D341Med (cell line): ENCODE data around the gene RNASEL.

Experiments
- DNase-seq: peaks from one replicate; pipeline ENCODE4 v3.0.0; 2012; ENCODE audit warnings: low spot score

The RNASEL gene

DNA sequence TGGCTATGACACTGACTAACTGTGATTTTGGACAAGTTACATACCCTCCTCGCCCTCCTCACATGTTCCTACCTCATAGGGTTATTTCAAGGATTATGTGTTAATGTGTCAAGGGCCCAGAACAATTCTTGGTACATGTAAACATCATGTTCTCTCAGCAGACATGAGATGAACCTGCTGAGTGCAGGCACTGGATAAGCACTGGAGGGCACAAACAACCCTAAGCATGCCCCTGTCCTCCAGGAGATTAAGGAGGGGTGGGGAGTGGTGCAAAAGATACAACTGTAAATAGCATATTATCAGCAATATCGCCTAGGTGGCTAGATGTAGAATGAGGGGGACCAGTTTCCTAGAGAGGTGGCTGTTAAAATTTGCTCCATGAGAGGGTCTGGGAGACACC is 32.9 kb upstream of the RNASEL start:
- DNase-seq, result no peak

DNA sequence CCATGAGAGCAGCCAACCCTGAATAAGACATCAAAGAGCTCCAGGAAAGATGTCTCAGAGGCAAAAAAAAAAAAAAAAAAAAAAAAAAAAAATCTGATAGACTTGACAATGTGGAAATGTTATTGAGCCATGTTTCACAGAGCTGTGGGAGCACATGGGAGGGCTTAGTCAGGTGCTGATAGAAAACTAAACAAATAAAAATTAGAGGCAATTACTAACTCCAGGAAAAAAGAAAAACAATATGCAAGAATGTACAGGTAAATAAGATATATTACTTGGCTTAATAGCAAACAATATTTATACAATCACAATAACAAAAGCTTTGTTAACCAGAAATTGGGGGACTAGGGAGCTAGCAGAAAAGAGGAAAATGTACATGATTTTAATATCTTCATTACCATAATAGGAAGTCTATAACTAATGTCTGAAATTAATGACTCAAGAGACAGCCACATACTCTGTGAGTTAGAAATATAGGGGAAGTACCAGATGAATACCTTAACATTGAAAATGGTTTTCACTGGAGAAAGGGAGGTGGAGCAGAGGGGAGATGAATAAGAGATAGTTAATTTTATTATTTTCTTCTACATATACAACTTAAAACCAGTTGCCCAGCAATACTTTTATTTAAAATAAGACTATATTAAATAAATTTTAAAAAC is 32.0 kb upstream of the RNASEL start:
- DNase-seq, result no peak

DNA sequence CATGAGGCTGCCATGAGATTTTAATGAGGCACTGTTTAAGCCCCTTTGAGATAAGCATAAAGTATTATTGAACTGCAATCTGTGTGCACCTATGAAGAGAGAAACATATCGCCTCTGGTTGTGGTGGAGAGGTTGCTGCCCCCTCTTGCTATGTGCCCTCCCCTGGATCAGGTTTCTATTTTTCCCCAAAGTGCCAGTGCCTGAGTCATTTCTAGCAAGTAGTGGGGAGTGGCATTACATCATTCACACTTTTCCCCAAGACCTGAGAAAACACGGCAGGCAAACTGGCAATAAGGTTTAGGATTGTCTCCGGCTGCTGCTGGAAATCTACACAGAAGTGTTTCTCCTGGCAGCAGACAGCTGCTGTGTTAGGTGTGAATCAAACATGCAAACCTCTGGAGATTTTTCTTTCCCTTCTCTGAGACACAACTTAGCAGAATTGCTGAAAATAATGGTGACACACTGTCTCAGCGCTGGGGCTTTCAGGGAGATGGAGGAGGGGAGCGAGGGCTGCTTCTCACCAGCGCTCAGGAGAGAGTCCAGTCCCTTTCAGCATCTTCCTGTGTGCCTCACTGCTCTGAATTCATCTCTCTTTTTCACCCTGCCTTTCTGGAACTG is 28.8 kb upstream of the RNASEL start:
- DNase-seq, result no peak

DNA sequence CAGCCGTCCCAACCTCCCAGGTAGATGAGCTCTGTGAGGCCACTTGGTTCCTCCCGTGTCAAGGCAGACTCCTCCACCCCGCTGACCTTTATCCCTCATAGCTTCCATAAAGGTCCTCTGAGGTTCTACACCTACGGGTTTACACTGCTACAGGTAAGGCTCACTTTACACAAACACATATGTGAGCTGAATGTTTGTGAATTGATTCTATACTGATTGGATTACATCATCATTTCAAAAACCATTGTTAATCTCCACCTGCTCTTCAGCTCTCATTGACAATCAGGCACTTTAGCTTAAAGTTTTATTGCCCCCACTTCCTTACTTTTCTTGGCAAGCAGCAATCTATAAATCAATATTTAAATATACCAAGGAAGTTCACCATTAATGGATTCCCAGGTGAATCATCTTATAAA is 28.0 kb upstream of the RNASEL start:
- no peak for DNase-seq

DNA sequence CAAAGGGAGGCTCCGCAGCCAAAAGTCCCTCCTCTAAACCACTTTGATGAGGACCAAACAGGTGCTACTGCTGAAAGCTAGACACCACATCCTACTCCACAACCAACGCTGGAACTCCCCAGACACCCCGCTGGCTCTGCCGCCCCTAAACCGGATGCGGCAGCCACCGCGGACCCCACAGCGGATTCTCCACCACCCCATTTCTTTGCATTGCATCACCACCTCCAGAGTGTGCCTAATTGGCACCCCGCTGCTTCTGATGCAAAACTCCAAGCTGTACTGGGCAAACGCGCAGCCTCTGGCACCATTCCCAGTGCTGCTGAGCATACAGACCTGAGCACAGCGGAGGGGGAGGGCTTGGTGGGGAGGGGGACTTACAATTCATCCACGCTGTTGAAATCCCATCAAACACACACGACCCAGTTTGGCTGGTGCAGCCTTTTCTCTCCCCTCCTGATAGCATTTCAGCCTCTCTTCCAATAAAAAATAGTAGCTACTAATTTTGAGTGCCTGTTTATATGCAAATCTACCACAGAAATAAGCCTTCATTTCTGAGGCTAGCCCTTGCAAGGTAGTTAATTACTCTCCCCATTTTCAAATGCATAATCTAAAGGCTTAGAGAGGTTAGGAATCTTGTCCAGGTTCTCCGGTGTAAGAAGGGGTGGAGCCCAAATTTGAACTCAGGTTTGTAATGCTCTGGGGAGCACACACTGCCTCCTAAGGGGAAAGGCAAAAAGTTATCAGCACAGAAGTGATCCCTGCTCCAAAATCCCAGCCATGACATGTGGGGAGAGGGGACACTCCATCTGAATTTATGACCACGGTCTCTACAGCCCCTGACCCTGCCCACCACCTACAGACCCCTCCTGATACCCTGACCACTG is 27.3 kb upstream of the RNASEL start:
- peak; percentile 74 for DNase-seq

DNA sequence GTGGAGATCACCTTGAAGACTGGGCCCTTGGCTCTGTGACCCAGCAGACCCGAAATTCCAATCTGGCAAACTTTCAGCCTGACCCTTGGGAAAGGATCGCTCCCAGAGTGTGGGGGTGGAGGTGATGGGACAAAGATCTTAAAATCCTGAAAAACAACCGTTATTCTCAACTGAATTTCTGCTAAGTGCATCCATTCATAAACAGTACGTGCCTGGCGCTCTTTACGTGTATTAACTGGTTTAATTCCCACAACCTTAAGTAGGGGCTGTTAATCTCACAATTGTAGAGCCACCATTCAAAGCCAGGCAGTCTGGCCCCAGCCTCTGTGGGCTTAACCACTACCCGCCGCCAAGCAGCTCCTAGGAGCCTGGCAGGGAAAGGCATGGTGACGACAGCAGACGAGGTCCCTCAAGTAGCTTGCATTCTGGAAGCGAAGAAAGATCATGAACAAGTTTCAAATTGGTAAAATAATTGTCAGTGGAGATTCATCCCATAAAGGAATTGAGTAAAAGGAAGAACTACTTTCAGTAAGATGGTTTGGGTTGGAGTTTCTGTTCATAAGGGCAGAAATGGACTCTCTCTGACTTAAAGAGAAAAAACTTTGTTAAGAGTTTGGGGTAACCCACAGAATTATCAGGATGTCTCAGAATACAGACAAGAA is 26.5 kb upstream of the RNASEL start:
- peak; percentile 84 for DNase-seq

DNA sequence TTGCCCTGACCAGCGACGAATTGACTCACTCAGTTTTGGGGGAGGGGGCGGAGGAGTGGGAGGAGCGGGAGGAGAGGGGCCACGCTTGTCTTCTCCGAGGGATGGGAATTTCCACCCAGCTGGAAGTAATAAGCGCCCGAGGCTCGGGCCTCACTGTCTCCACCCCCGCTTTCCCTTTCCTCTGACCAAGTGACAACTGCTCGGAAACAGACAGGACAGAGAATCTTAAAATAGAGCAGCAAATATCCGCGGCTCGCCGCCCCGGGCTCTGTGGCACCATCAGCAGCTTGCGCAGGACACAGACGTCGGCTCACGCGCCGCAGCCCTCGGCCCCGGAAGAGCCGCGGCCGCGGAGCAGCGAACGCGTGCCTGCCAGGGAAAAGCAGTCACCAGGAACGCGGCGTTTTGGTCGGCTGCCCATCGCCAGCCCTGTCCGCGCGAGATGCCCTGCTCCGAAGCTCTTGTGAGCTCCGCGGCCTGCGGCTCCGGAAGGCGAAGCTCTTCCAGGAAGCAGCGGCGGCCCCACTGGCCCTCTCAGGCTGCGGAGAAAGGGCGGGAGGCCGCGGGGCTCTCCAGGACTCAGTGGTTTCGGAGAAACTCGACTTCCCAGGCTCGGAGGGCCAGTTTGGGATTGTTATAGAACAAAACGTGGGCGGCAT is 25.9 kb upstream of the RNASEL start:
- peak; percentile 55 for DNase-seq

DNA sequence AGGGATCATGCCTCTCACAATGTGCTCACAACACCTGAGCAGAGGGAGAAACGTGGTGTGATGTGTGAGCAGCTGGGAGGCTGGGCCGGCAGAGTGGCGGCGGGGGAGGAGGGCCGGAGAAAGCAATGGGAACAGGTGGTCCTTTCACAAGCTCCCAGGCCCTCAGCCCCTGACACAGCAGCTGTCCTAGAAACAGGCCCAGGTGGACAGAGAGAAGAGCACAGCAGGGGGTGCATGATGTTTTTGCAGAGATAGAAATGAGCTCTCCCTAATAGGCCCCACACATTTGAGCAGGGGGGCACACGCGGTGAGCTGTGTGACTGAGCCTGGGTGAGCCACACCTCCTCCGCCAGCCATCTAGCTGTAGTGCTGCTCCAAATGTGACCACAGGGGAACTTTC is 22.7 kb upstream of the RNASEL start:
- DNase-seq, result no peak

DNA sequence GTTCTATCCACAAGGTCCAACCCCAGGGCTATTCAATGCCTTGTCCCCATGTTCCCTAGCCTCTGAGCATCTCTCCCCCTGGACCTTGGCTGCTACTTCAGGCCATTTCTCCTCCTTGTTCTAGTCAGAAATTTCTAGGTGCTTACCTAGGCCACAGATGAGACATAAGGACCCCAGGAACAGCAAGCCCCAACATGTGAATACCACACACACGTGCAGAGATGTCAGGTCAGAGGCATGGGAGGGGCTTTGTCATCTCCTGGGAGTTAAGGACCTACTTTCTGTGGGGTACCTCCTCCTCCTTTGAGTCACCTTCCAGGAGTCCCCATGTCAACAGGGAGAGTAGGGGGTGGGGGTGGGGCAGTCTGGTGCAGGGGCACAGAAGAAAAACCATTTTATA is 22.3 kb upstream of the RNASEL start:
- no peak for DNase-seq

DNA sequence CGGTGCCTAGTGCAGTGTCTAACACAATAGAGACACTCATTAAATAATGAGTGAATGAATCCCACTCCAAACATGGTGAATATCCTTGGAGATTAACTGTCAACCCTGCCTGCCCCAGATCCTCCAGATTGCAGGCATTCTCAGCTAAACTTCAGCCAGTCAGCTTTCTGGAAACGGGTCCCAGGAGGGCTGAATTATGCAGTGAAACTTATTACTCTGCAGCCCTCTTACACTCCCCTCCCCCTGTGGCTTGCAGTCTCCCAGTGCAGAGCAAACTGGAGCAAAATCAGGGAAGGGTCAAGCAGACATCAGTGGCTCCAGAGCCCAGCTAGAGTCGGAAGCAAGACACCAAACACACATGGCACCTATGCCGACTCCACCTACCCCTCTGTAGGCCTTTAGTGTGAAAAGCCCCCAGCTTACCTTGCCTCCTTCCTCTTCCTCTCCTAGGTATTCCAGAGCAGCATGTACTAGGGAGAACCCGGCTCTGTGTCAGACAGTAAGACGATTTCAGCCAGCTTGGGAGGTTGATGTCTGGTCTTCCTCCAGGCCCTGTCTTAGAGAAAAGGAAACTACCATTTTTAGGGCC is 21.6 kb upstream of the RNASEL start:
- DNase-seq, result peak; percentile 71

DNA sequence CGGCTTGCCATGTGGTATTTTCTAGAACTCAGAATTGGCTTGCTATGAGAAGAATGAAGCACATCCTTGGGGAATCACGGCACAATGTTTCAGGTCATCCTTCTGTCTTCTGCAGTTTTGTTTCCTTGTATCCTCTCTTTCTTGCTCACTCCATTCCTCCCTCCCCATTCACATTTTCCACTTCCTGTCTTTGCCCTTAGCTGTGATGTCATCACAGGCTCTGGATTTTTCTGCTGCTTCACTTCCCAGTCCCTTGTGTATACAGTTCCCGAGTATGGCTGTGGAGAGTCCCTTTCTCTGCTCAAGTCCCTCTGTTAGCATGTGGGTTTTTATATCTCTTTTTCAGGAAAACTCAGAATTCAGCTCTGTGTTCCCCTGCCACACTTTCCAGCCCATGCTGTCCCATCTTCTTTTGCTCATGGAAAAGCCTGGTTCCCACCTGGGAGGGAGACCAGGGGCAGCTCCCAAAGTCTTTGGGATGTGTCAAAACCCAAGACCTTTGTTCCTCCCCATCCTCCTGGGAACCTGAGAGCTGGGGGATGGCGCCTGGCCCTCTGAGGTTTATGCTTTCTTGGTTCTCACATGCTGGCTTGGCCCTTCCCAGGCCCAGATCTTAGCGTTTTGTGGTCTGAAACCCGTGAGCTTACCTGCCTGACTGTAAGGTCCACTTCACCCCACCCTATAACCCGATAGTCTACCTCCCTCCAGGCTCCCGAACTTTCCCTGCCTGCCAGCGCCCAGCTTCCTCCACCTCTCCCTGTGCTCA is 20.0 kb upstream of the RNASEL start:
- DNase-seq, result no peak

DNA sequence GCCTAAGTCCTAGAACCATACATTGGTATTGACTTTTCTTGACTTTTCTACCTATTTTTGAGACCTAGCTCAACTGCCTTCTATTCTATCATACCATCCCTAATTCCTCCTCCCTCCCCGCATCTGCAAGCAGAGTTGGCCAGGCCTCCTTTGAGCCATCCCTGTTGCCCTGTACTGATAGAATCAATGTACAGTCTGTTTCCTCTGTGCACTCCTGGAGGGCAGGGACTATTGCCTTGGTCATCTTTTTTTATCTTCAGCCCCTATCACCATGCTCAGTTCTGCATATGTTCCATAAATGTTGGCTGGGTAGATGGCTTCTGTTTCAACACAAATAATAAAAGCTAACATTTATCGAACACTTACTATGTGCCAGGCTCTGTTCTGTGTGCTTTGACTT is 19.2 kb upstream of the RNASEL start:
- no peak for DNase-seq

DNA sequence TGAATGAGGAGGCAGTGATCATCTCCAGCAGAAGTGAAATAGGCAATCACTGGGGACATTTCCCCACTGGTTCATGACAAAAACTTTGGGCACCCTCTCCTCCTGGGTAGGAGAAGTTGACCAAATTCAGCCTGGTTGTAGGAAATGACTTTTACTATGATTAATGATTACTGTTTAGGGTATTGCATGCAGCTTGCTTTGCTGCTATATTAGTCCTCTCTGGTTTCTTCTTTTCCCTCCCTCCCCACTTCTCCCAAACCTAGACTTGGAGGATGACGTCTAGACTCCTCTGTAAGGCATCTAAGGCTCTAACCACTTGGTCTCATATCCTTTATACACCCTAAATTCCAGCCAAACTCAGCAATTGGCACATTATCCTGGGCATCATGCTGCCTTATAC is 18.5 kb upstream of the RNASEL start:
- no peak for DNase-seq

DNA sequence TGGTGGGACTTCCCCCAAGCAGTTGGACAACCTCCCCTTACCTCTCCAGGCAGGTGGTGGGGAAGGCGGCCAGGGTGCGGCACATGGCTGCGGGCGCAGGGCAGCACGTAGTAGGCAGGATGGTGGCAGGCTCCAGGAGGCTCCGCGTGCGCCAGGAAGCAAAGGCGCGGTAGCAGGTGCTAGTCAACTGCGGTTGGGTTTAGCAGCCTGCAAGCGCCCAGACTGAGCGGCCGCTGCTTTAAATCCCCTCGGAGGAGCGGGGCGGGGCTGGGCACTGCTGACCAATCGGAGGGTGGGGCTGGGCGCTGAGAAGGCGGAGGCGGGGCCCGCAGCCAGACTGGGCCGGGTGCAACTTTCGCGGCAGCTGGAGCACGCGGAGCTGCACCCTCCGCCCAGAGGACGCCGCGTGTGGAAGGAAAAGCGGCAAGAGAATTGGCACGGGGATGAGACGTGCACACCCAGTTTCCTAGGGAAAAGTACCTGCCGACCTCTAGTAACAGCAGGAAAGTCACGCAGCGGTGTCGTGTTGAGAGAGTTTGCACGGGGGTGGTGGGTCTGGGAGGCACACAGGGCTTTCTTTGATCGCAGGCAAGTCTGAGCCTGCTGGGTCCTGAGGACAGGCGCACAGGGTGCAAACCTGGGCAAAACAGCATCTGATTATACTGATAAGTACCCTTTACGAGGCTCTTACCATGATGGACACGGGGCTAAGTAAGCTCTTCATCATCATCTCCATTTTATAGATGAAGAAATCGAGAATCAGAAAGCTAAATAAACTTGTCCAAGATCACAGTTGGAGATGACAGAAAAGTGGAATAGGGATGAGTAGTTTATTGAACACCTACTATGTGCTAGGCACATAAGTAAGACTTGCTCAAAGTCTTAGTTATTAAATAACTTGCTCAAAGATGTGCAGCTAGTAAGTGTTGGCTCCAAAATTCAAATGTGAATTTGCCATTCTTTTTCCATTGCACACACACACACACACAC is 15.4 kb upstream of the RNASEL start, which contains the start of gene RGS16:
Gene RGS16, minus strand, starts transcription at position 215 of the 990 bp plus-strand sequence. Its CDS starts 130 bp downstream, at position 85.
- peak; percentile 100 for DNase-seq

DNA sequence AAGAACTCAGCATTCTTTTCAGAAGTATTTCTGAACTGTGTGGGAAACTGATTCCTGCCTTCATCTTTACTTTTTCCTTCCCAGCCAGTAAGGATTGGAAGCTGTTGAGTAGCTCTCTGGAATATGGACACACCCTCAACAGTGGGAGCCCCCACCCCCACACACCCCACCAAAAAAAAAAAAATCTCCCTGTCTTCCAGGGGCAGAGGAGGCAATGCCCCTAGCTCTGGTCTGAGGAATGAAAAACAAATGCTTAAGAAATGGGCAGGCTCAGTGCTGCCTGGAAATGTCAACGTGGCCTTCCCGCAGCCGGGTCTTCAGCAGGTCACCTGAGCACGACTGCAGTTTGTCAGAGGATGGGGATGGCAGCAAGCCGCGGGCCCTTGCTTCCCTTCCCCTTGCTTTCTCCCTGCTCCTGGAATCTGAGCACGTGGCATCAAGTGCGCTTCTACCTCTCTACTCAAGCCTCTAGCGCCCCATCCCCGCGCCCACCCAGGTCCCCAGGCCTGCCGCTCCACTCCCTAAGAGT is 14.7 kb upstream of the RNASEL start:
- no peak for DNase-seq

DNA sequence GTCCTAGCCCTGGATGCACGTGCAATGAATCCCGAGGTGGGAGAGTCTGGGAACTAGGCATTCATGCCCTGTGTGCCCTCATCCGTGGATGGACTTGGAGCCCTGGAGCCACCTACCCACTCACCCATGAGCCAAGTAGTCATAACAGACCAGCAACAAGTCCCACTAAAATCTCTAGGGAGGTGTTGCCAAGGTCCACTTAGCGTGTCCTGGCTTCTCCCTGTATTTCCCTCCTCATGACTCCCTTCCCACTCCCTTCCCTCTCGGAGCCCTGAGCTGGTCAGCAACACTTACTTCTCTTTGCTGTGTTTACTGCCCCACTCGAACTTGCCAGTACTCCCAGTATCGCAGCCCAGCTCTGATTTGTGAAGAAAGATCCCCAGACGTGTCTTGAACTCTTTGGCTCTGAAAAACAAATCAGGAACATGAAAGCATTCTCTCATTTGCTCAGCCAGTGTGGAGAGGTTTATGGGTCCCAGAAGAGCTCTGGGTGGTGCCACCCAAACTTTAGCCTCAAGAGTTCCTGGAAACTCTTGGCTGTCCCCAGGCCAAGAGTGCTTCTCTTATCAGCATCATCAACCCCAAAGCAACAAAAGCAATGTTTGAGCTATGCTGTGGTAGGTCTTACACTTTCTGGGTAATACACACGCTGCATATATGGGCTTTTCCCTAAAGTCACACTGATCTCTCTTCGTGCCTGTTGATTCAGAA is 14.0 kb upstream of the RNASEL start:
- DNase-seq, result no peak

DNA sequence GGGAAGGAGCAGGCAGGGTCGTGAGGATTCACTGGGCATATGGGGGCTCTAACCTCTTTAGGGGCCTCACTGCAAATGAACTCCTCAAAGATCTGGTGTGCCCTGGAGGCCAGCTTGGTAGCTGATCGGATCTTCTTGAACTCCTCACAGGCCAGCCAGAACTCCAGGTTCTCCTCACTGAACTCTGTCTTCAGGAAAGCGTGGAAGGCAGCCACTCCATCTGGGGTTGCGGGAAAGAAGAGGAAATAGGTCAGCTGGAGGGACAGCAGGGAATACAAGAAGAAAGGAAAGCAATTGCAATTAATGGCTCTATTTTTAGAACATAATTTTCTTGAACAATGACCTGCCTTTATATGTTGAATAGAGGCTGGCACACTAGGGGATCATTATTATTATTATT is 12.9 kb upstream of the RNASEL start:
- no peak for DNase-seq

DNA sequence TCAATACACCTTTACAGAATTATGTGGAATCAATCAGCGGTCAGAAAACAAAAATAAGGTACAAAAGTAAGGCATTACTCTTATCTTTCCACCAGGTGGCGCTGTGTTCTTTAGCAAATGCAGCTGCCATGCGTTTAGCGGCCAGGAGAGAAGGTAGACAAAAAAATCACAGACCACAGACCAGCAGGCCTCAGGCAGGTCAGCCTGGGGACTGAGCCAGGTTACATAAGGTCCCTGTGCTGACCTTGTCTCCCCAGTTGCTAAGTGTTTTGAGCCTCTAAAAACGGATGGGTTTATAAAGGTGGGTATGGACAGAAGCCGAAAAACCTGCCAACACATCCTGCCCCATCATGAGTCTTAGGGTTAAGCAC is 12.3 kb upstream of the RNASEL start:
- peak; percentile 82 for DNase-seq
